Effector memory CD8-positive, alpha-beta T cell (primary cell): ENCODE data around the gene GRAMD1B.
A peak's percentile ranks its signal among the peaks of the same experiment; 100 is the strongest.

Source experiments
- ATAC-seq: fragments of 150-1000 bp; cut with Tn5 transposase; replicated peaks from 2 replicates; pipeline ENCODE4 v1.10.0; 2021; ENCODE audit warnings: mild to moderate bottlenecking, moderate library complexity
- DNase-seq, 3 experiments: peaks; one replicate each; pipeline ENCODE4 v3.0.0; 2021
- H3K27ac Mint-ChIP-seq, 2 donors: one replicate each; pipeline ENCODE4 v1.8.0; 2022; ENCODE audit warnings: mild to moderate bottlenecking in 2 of 2, mixed read lengths in 2 of 2, moderate library complexity in 2 of 2
- H3K27me3 Mint-ChIP-seq, 2 donors: one replicate each; pipeline ENCODE4 v1.8.0; 2022; ENCODE audit warnings: mixed read lengths in 2 of 2
- H3K36me3 Mint-ChIP-seq: one replicate; pipeline ENCODE4 v1.8.0; 2022; ENCODE audit warnings: mild to moderate bottlenecking, moderate library complexity, mixed read lengths; ENCODE audit not compliant: insufficient read depth
- H3K4me1 Mint-ChIP-seq, 2 donors: one replicate each; pipeline ENCODE4 v1.8.0; 2022; ENCODE audit warnings: low read depth in 2 of 2, mixed read lengths in 2 of 2
- H3K4me3 Mint-ChIP-seq, 2 donors: one replicate each; pipeline ENCODE4 v1.8.0; 2022; ENCODE audit warnings: mild to moderate bottlenecking in 2 of 2, mixed read lengths in 2 of 2, moderate library complexity in 2 of 2
- H3K9me3 Mint-ChIP-seq, 2 donors: one replicate each; pipeline ENCODE4 v1.8.0; 2022; ENCODE audit warnings: mixed read lengths in 2 of 2

GRAMD1B gene

GRCh38 chr11:123537726-123538125 is 107.7 kb downstream of the GRAMD1B start:
- Mint-ChIP-seq H3K4me3 (no peak overlapping the region), H3K4me1 (no peaks in the 10 kb centered on the region), H3K36me3 (no peaks in the 10 kb centered on the region), H3K9me3 (no peaks in the 10 kb centered on the region), H3K27ac (no peak overlapping the region), H3K27me3 (no peaks in the 10 kb centered on the region)
- ATAC-seq: no peak
- no peak for DNase-seq

GRCh38 chr11:123543797-123544196 is 113.7 kb downstream of the GRAMD1B start:
- ATAC-seq (no peak), DNase-seq (no peak)
- Mint-ChIP-seq H3K4me1 (peaks cover 0 to 3% of the 10 kb centered on the region in 2 donors), H3K9me3 (no peaks in the 10 kb centered on the region), H3K27ac (no peak overlapping the region), H3K36me3 (peaks cover 2% of the 10 kb centered on the region), H3K4me3 (no peak overlapping the region), H3K27me3 (no peaks in the 10 kb centered on the region)

- H3K27ac Mint-ChIP-seq: no peak overlapping the region
- peaks cover 5% of the 10 kb centered on the region for H3K36me3 Mint-ChIP-seq
- no peaks in the 10 kb centered on the region for H3K9me3 Mint-ChIP-seq
- H3K4me3 Mint-ChIP-seq: no peak overlapping the region
- peaks cover 0 to 3% of the 10 kb centered on the region in 2 donors for H3K4me1 Mint-ChIP-seq
- DNase-seq (no peak), ATAC-seq (no peak)
- no peaks in the 10 kb centered on the region for H3K27me3 Mint-ChIP-seq
These were observed 114.7 kb downstream of the GRAMD1B start for GRCh38 chr11:123544631-123545375.

- no peak for DNase-seq
- ATAC-seq: no peak
- Mint-ChIP-seq H3K4me1 (peaks cover 0 to 3% of the 10 kb centered on the region in 2 donors), H3K36me3 (peaks cover 5% of the 10 kb centered on the region), H3K27ac (no peak overlapping the region), H3K27me3 (no peaks in the 10 kb centered on the region), H3K4me3 (no peak overlapping the region), H3K9me3 (no peaks in the 10 kb centered on the region)
These were observed 115.7 kb downstream of the GRAMD1B start for GRCh38 chr11:123545726-123546270.

- Mint-ChIP-seq H3K4me1 (peaks cover 0 to 3% of the 10 kb centered on the region in 2 donors), H3K36me3 (peaks cover 5% of the 10 kb centered on the region), H3K27me3 (no peaks in the 10 kb centered on the region), H3K4me3 (no peak overlapping the region), H3K9me3 (no peaks in the 10 kb centered on the region), H3K27ac (no peak overlapping the region)
- DNase-seq (no peak), ATAC-seq (no peak)
These were observed 116.4 kb downstream of the GRAMD1B start for GRCh38 chr11:123546515-123546914.

- Mint-ChIP-seq H3K9me3 (no peaks in the 10 kb centered on the region), H3K4me3 (no peak overlapping the region), H3K4me1 (peaks cover 0 to 3% of the 10 kb centered on the region in 2 donors), H3K27me3 (no peaks in the 10 kb centered on the region), H3K27ac (no peak overlapping the region), H3K36me3 (peaks cover 5% of the 10 kb centered on the region)
- no peak for ATAC-seq
- DNase-seq: no peak
These were observed 117.1 kb downstream of the GRAMD1B start for GRCh38 chr11:123547180-123547579.

- Mint-ChIP-seq H3K4me1 (no peaks in the 10 kb centered on the region), H3K36me3 (peaks cover 2% of the 10 kb centered on the region), H3K27ac (no peak overlapping the region), H3K27me3 (no peaks in the 10 kb centered on the region), H3K9me3 (no peaks in the 10 kb centered on the region), H3K4me3 (no peak overlapping the region)
- no peak for DNase-seq
- ATAC-seq: no peak
These were observed 118.7 kb downstream of the GRAMD1B start for GRCh38 chr11:123548774-123549173.

- H3K9me3 Mint-ChIP-seq: no peaks in the 10 kb centered on the region
- H3K4me1 Mint-ChIP-seq: peaks cover 0 to 3% of the 10 kb centered on the region in 2 donors
- peaks cover 2% of the 10 kb centered on the region for H3K36me3 Mint-ChIP-seq
- ATAC-seq (no peak), DNase-seq (no peak)
- H3K4me3 Mint-ChIP-seq: no peak overlapping the region
- H3K27ac Mint-ChIP-seq: no peak overlapping the region
- H3K27me3 Mint-ChIP-seq: no peaks in the 10 kb centered on the region
These were observed 120.2 kb downstream of the GRAMD1B start for GRCh38 chr11:123549926-123550917.

GRCh38 chr11:123551079-123551478 is 121.0 kb downstream of the GRAMD1B start:
- Mint-ChIP-seq H3K4me3 (no peak overlapping the region), H3K9me3 (no peaks in the 10 kb centered on the region), H3K4me1 (peaks cover 0 to 3% of the 10 kb centered on the region in 2 donors), H3K27me3 (no peaks in the 10 kb centered on the region), H3K27ac (no peak overlapping the region), H3K36me3 (peaks cover 2% of the 10 kb centered on the region)
- ATAC-seq (no peak), DNase-seq (no peak)

GRCh38 chr11:123556633-123557032 is 126.6 kb downstream of the GRAMD1B start:
- H3K27ac Mint-ChIP-seq: no peak overlapping the region
- no peaks in the 10 kb centered on the region for H3K9me3 Mint-ChIP-seq
- ATAC-seq: no peak
- DNase-seq: no peak
- H3K36me3 Mint-ChIP-seq: no peaks in the 10 kb centered on the region
- H3K4me3 Mint-ChIP-seq: no peak overlapping the region
- no peaks in the 10 kb centered on the region for H3K27me3 Mint-ChIP-seq
- peaks cover 3 to 8% of the 10 kb centered on the region in 2 donors for H3K4me1 Mint-ChIP-seq

- Mint-ChIP-seq H3K4me3 (no peak overlapping the region), H3K9me3 (no peaks in the 10 kb centered on the region), H3K36me3 (no peaks in the 10 kb centered on the region), H3K27ac (no peak overlapping the region), H3K27me3 (no peaks in the 10 kb centered on the region), H3K4me1 (peaks cover 8 to 10% of the 10 kb centered on the region in 2 donors)
- no peak for ATAC-seq
- DNase-seq: no peak
These were observed 128.7 kb downstream of the GRAMD1B start for GRCh38 chr11:123558536-123559315.

- Mint-ChIP-seq H3K36me3 (no peaks in the 10 kb centered on the region), H3K27ac (no peak overlapping the region), H3K27me3 (no peaks in the 10 kb centered on the region), H3K9me3 (no peaks in the 10 kb centered on the region), H3K4me1 (peaks cover 8 to 10% of the 10 kb centered on the region in 2 donors), H3K4me3 (no peak overlapping the region)
- DNase-seq (no peak), ATAC-seq (no peak)
These were observed 129.5 kb downstream of the GRAMD1B start for GRCh38 chr11:123559523-123559955.

- H3K36me3 Mint-ChIP-seq: no peaks in the 10 kb centered on the region
- peak; percentile 27 for ATAC-seq
- no peak overlapping the region for H3K4me3 Mint-ChIP-seq
These were observed 129.9 kb downstream of the GRAMD1B start for GRCh38 chr11:123560006-123560405.

More at GRCh38 chr11:123560006-123560405, 129.9 kb downstream of the GRAMD1B start:
- H3K4me1 Mint-ChIP-seq: peaks cover 6 to 10% of the 10 kb centered on the region in 2 donors
- H3K27ac Mint-ChIP-seq: no peak overlapping the region
- DNase-seq: no peak
- H3K9me3 Mint-ChIP-seq: no peaks in the 10 kb centered on the region
- H3K27me3 Mint-ChIP-seq: no peaks in the 10 kb centered on the region
